NCI-H1694 treated with DMSO at 0.1 percent for 48 hours (cell line): ENCODE results near the gene RETREG2.

Experiments
- DNase-seq: peaks from one replicate; lab custom pipeline; 2025; lab: John Stamatoyannopoulos, UW

Gene RETREG2

GRCh38 chr2:219169930-219170654 is 8.0 kb upstream of the RETREG2 start, which contains the start of gene SLC23A3:
Gene SLC23A3 (minus strand): TSS chr2:219170029. CDS start chr2:219169984, 45 bp downstream.
- no peak for DNase-seq

- DNase-seq = peak; percentile 38
Measured at GRCh38 chr2:219171231-219171651, 6.8 kb upstream of the RETREG2 start.

- no peak for DNase-seq
Measured at GRCh38 chr2:219172231-219173154, 5.6 kb upstream of the RETREG2 start.

- DNase-seq = no peak
Measured at GRCh38 chr2:219173176-219173575, 4.9 kb upstream of the RETREG2 start.

GRCh38 chr2:219174146-219174545 is 3.9 kb upstream of the RETREG2 start:
- no peak for DNase-seq

GRCh38 chr2:219174801-219175200 is 3.3 kb upstream of the RETREG2 start:
- no peak for DNase-seq

- DNase-seq = no peak
Measured at GRCh38 chr2:219175486-219175885, 2.6 kb upstream of the RETREG2 start.

- DNase-seq = no peak
Measured at GRCh38 chr2:219175928-219176817, 1.9 kb upstream of the RETREG2 start.

- peak; percentile 64 for DNase-seq
Measured at GRCh38 chr2:219176818-219177551, 1.1 kb upstream of the RETREG2 start, which contains the start of gene CNPPD1. Gene CNPPD1 (minus strand): TSS chr2:219176925. CDS start chr2:219176828, 97 bp downstream.

GRCh38 chr2:219178377-219179175 is 501 bp downstream of the RETREG2 start:
- DNase-seq = no peak

GRCh38 chr2:219179601-219180465 is 1.8 kb downstream of the RETREG2 start:
- no peak for DNase-seq

- DNase-seq = no peak
Measured at GRCh38 chr2:219180961-219181360, 2.9 kb downstream of the RETREG2 start.

- no peak for DNase-seq
Measured at GRCh38 chr2:219181531-219181930, 3.5 kb downstream of the RETREG2 start.

GRCh38 chr2:219182331-219183150 is 4.5 kb downstream of the RETREG2 start:
- DNase-seq = no peak

GRCh38 chr2:219183151-219183772 is 5.2 kb downstream of the RETREG2 start:
- no peak for DNase-seq

GRCh38 chr2:219184121-219184520 is 6.0 kb downstream of the RETREG2 start:
- peak; percentile 81 for DNase-seq

GRCh38 chr2:219186754-219187456 is 8.8 kb downstream of the RETREG2 start:
- no peak for DNase-seq
